K562 (cell line): Measurements from ENCODE around the gene SDCCAG8. TPM values are rescaled to one million over a fixed set of nuclear protein-coding genes. Genes with fewer than 3 reads are reported as not detected.
A peak's percentile ranks its signal among the peaks of the same experiment; 100 is the strongest.

Experiments
- ATF7 ChIP-seq: fragments of 450-650 bp; IDR thresholded peaks from 2 replicates; pipeline ENCODE4 v1.7.1; 2014; ENCODE audit warnings: mild to moderate bottlenecking, moderate library complexity
- BHLHE40 ChIP-seq: IDR thresholded peaks from 2 replicates; pipeline ENCODE4 v1.6.1; 2011; ENCODE audit warnings: low read length, improper control_type of control experiment
- FOXP1 ChIP-seq: sonication (generic); formaldehyde crosslinking; IDR thresholded peaks from 2 replicates; pipeline ENCODE4 v1.8.0; 2022; ENCODE audit warnings: mild to moderate bottlenecking, missing genetic modification reagents
- IRF2 ChIP-seq: sonication (generic); formaldehyde crosslinking; IDR thresholded peaks from 2 replicates; pipeline ENCODE4 v1.8.1; 2022; ENCODE audit warnings: mild to moderate bottlenecking, missing genetic modification reagents
- L3MBTL2 ChIP-seq: fragments of 450-650 bp; IDR thresholded peaks from 2 replicates; pipeline ENCODE4 v1.6.1; 2016; ENCODE audit warnings: mild to moderate bottlenecking, moderate library complexity
- MEIS2 ChIP-seq: fragments of 450-650 bp; IDR thresholded peaks from 2 replicates; pipeline ENCODE4 v1.6.1; 2014; ENCODE audit warnings: mild to moderate bottlenecking; ENCODE audit not compliant: partially characterized antibody
- NFYB ChIP-seq: IDR thresholded peaks from 2 replicates; pipeline ENCODE4 v1.6.1; 2011; ENCODE audit warnings: mild to moderate bottlenecking, moderate library complexity; ENCODE audit not compliant: insufficient read length; ENCODE audit errors: extremely low read depth
- SMARCA4 ChIP-seq: fragments of 450-650 bp; IDR thresholded peaks from 2 replicates; pipeline ENCODE4 v1.6.1; 2016
- ZKSCAN1 ChIP-seq: fragments of 150-350 bp; IDR thresholded peaks from 2 replicates; pipeline ENCODE4 v1.6.1; 2016; ENCODE audit warnings: low read depth, low read length
- ZNF165 ChIP-seq: fragments of 250-450 bp; sonication (Bioruptor Pico); IDR thresholded peaks from 2 replicates; pipeline ENCODE4 v1.4.0; 2020; ENCODE audit warnings: borderline replicate concordance
- ZNF316 ChIP-seq: fragments of 450-650 bp; IDR thresholded peaks from 2 replicates; pipeline ENCODE4 v1.6.1; 2016
- ZNF324 ChIP-seq: fragments of 250-450 bp; sonication (Bioruptor Pico); IDR thresholded peaks from 2 replicates; pipeline ENCODE4 v1.4.0; 2020; ENCODE audit warnings: mild to moderate bottlenecking
- ZNF445 ChIP-seq: fragments of 250-450 bp; sonication (Bioruptor Pico); IDR thresholded peaks from 2 replicates; pipeline ENCODE4 v1.4.0; 2020; ENCODE audit warnings: low read depth, mild to moderate bottlenecking, moderate library complexity
- polyA plus RNA-seq, 8 experiments: library from polyadenylated mRNA; depleted of rRNA in 4 of 8; stranded (reverse) in 5 of 8; unstranded in 3 of 8; fragments of >200 nt; fragmentation: Nextera tagmentation in 2 of 8; fragmentation: Illumina TruSeq in 1 of 8; extraction: Ambion mirVana in 2 of 8; extraction: Trizol in 1 of 8; gene quantifications; 2 replicates each; pipeline versions ENCODE4 v1.2.1 to v1.2.3, GENCODE V29; 2011 to 2014; ENCODE audit warnings: inconsistent platforms in 1 of 8, missing spikeins in 1 of 8
- total RNA-seq, 7 experiments: library from RNA; depleted of rRNA in 6 of 7; stranded (reverse); fragments of >200 nt in 6 of 7; fragmentation: Illumina TruSeq in 2 of 7; extraction: Trizol in 2 of 7; gene quantifications; 2 replicates each; pipeline versions ENCODE4 v1.2.1 to v1.2.3, GENCODE V29; 2011 to 2021; ENCODE audit warnings: low replicate concordance in 1 of 7
- TF ChIP-seq, protein P1 (sequence below): fragments of 250-450 bp; sonication (Bioruptor Pico); IDR thresholded peaks from 2 replicates; pipeline ENCODE4 v1.4.0; 2020
- TF ChIP-seq, protein P2 (sequence below): fragments of 450-650 bp; IDR thresholded peaks from 2 replicates; pipeline ENCODE4 v1.6.1; 2017; ENCODE audit warnings: antibody characterized with exemption, mild to moderate bottlenecking
- TF ChIP-seq, protein P3 (sequence below): fragments of 250-450 bp; sonication (Bioruptor Pico); IDR thresholded peaks from 2 replicates; pipeline ENCODE4 v1.9.0; 2021; ENCODE audit warnings: mild to moderate bottlenecking, inconsistent platforms

Gene SDCCAG8
- total and polyA plus RNA-seq, 9 of the 15 experiments (the other 6 are each of a cell fraction or from before 2014, with no cell fraction given) = 17.9 to 36.7 (median 25.4) TPM

DNA sequence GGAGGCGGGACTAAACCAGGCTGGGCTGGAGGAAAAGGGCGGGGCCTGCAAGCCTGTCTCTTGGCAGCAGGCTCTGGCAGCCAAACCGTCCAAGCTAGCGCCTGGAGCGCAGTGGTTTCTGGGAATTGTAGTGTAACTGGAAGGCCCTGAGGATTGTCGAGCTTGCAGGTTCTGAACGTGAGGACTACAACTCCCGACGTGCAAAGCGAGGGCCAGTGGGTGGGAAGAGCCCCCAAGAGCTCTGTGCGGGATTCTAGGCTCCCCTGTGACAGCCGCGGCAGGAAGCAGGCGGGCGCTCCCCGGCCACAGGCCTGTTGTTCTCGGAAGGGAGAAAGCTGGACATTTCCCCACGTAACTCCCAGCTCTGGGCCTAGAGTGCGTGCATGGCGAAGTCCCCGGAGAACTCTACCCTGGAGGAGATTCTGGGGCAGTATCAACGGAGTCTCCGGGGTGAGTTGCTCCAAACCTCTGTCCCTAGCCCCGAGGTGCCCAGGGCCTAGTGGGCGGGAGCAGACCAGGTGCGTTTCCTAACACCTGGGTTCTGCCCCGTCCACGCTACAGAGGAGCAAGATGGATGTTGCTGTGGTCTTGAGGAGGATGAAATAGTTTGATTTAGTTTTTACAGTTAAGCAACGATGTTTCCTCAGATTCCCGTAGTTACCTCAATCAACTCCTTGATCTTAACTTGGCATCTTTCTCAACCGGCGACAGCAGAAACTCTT lies at the start of gene SDCCAG8 (continued):
- TF ChIP-seq, protein P1, sequence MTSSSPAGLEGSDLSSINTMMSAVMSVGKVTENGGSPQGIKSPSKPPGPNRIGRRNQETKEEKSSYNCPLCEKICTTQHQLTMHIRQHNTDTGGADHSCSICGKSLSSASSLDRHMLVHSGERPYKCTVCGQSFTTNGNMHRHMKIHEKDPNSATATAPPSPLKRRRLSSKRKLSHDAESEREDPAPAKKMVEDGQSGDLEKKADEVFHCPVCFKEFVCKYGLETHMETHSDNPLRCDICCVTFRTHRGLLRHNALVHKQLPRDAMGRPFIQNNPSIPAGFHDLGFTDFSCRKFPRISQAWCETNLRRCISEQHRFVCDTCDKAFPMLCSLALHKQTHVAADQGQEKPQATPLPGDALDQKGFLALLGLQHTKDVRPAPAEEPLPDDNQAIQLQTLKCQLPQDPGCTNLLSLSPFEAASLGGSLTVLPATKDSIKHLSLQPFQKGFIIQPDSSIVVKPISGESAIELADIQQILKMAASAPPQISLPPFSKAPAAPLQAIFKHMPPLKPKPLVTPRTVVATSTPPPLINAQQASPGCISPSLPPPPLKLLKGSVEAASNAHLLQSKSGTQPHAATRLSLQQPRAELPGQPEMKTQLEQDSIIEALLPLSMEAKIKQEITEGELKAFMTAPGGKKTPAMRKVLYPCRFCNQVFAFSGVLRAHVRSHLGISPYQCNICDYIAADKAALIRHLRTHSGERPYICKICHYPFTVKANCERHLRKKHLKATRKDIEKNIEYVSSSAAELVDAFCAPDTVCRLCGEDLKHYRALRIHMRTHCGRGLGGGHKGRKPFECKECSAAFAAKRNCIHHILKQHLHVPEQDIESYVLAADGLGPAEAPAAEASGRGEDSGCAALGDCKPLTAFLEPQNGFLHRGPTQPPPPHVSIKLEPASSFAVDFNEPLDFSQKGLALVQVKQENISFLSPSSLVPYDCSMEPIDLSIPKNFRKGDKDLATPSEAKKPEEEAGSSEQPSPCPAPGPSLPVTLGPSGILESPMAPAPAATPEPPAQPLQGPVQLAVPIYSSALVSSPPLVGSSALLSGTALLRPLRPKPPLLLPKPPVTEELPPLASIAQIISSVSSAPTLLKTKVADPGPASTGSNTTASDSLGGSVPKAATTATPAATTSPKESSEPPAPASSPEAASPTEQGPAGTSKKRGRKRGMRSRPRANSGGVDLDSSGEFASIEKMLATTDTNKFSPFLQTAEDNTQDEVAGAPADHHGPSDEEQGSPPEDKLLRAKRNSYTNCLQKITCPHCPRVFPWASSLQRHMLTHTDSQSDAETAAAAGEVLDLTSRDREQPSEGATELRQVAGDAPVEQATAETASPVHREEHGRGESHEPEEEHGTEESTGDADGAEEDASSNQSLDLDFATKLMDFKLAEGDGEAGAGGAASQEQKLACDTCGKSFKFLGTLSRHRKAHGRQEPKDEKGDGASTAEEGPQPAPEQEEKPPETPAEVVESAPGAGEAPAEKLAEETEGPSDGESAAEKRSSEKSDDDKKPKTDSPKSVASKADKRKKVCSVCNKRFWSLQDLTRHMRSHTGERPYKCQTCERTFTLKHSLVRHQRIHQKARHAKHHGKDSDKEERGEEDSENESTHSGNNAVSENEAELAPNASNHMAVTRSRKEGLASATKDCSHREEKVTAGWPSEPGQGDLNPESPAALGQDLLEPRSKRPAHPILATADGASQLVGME (CRISPR knock-in tag) = peak; percentile 73; the same call in 1 of the 2 replicates
- TF ChIP-seq IRF2 (no peak), BHLHE40 (peak; percentile 48; the same call in 1 of the 2 replicates), ZNF445 (CRISPR knock-in tag) (no peak), ZNF324 (0 out of 2 replicates have a peak, but pooled peaks have one; percentile 33), MEIS2 (peak; percentile 16), L3MBTL2 (peak; percentile 80), NFYB (no peak), ZKSCAN1 (peak; percentile 8; the same call in 1 of the 2 replicates), ZNF316 (peak; percentile 96), ZNF165 (0 out of 2 replicates have a peak, but pooled peaks have one; percentile 33), SMARCA4 (0 out of 2 replicates have a peak, but pooled peaks have one; percentile 34), ATF7 (peak; percentile 65), FOXP1 (peak; percentile 79; the same call in 1 of the 2 replicates)
- TF ChIP-seq, protein P2, sequence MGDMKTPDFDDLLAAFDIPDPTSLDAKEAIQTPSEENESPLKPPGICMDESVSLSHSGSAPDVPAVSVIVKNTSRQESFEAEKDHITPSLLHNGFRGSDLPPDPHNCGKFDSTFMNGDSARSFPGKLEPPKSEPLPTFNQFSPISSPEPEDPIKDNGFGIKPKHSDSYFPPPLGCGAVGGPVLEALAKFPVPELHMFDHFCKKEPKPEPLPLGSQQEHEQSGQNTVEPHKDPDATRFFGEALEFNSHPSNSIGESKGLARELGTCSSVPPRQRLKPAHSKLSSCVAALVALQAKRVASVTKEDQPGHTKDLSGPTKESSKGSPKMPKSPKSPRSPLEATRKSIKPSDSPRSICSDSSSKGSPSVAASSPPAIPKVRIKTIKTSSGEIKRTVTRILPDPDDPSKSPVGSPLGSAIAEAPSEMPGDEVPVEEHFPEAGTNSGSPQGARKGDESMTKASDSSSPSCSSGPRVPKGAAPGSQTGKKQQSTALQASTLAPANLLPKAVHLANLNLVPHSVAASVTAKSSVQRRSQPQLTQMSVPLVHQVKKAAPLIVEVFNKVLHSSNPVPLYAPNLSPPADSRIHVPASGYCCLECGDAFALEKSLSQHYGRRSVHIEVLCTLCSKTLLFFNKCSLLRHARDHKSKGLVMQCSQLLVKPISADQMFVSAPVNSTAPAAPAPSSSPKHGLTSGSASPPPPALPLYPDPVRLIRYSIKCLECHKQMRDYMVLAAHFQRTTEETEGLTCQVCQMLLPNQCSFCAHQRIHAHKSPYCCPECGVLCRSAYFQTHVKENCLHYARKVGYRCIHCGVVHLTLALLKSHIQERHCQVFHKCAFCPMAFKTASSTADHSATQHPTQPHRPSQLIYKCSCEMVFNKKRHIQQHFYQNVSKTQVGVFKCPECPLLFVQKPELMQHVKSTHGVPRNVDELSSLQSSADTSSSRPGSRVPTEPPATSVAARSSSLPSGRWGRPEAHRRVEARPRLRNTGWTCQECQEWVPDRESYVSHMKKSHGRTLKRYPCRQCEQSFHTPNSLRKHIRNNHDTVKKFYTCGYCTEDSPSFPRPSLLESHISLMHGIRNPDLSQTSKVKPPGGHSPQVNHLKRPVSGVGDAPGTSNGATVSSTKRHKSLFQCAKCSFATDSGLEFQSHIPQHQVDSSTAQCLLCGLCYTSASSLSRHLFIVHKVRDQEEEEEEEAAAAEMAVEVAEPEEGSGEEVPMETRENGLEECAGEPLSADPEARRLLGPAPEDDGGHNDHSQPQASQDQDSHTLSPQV = peak; percentile 65; the same call in 1 of the 2 replicates
- TF ChIP-seq, protein P3, sequence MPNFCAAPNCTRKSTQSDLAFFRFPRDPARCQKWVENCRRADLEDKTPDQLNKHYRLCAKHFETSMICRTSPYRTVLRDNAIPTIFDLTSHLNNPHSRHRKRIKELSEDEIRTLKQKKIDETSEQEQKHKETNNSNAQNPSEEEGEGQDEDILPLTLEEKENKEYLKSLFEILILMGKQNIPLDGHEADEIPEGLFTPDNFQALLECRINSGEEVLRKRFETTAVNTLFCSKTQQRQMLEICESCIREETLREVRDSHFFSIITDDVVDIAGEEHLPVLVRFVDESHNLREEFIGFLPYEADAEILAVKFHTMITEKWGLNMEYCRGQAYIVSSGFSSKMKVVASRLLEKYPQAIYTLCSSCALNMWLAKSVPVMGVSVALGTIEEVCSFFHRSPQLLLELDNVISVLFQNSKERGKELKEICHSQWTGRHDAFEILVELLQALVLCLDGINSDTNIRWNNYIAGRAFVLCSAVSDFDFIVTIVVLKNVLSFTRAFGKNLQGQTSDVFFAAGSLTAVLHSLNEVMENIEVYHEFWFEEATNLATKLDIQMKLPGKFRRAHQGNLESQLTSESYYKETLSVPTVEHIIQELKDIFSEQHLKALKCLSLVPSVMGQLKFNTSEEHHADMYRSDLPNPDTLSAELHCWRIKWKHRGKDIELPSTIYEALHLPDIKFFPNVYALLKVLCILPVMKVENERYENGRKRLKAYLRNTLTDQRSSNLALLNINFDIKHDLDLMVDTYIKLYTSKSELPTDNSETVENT (CRISPR knock-in tag) = peak; percentile 92; the same call in 1 of the 2 replicates
